ENCODE results near the gene GCGR. TPM values are rescaled to one million over a fixed set of nuclear protein-coding genes. Genes with fewer than 3 reads are reported as not detected.

Gene GCGR
- total and polyA plus RNA-seq, 10 of the 15 experiments (the other 5 are each of a cell fraction or from before 2014, with no cell fraction given), result not detected

GRCh38 chr17:81843713-81844326, 39.9 kb downstream of the GCGR start:
- Histone ChIP-seq H3K27ac (ENCODE audit: control insufficient read depth, insufficient read depth) (no peak overlapping the region), H2AFZ (ENCODE audit: control insufficient read depth, low read depth, low read length) (no peak overlapping the region), H3K27me3 (replicated peaks in 1 of 2; ENCODE audit: control insufficient read depth in 2 of 2, insufficient read depth in 2 of 2, low read length in 1 of 2) (no peaks in the 10 kb centered on the region), H3K9me3 (replicated peaks; ENCODE audit: control insufficient read depth, insufficient read depth, low read length) (no peaks in the 10 kb centered on the region), H3K4me2 (ENCODE audit: control insufficient read depth, insufficient read depth) (no peak overlapping the region), H3K4me1 (ENCODE audit: control insufficient read depth, insufficient read depth, low read length) (no peaks in the 10 kb centered on the region), H3K36me3 (ENCODE audit: control insufficient read depth in 2 of 2, insufficient read depth in 2 of 2, low read length in 1 of 2) (peaks cover 33 to 40% of the 10 kb centered on the region in 2 experiments), H3K9ac (ENCODE audit: control insufficient read depth, insufficient read depth, low read length) (no peak overlapping the region), H3K4me3 (no peak overlapping the region), H4K20me1 (ENCODE audit: control insufficient read depth, insufficient read depth) (no peaks in the 10 kb centered on the region), H3K79me2 (ENCODE audit: control insufficient read depth, insufficient read depth, low read length) (no peaks in the 10 kb centered on the region)
- ATAC-seq, result no peak
- SMC1A ChIA-PET (ENCODE audit: uncharacterized antibody, unreplicated experiment), result no interaction called here
- intact Hi-C loops (cut with micrococcal nuclease; ENCODE audit: unreplicated experiment), result no loop called here
- DNase-seq (ENCODE audit: low read depth, low spot score), result no peak
- CTCF ChIA-PET, result no interaction called here
- no TSS peak for BruUV-seq (replicated peaks)
- WGBS (ENCODE audit: insufficient coverage, insufficient replicate concordance, low lambda C conversion rate, missing lambda C conversion rate), result 94% methylated on average over 30 of the region's 30 CpGs
- no peak for FAIRE-seq
- POLR2A ChIA-PET, result no interaction called here
- in situ Hi-C loops (cut with MboI), result no loop called here
- 0 out of 2 replicates have a peak, but pooled peaks have one; percentile 14 for TF ChIP-seq POLR2AphosphoS2 (IDR thresholded peaks at IDR 0.05; ENCODE audit: low read depth, low read length)
- no peak for TF ChIP-seq TARDBP (IDR thresholded peaks at IDR 0.05; ENCODE audit: borderline replicate concordance)
- no peak for TF ChIP-seq MEF2B (IDR thresholded peaks at IDR 0.05; ENCODE audit: partially characterized antibody, poor library complexity, severe bottlenecking)
- RAD21 ChIA-PET (ENCODE audit: unreplicated experiment), result no interaction called here

DNA sequence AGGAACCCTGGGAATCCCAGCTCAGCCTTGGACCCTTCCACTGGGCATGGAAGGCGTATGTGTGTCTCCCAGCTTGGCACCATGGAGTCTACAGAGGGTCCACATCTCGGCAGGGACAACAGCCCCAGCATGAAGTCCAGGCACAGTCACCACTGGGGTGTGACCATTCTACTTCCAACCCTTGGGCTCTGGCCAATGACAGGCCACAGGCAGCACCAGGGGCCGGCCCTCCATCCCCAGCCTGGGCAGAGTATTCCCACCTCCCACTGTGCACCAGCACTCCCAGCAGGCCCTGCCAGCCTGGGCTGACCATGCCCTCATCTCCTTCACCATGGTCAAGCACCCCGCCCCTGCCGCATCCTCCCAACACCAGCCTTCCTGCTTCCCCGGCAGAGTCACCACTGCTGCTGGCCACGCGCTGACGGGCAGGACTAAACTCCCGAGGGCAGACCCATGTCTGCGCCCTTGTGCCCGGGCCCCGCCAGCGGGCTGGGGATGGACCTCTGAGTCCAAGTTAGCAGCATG, 40.4 kb downstream of the GCGR start:
- Histone ChIP-seq H3K4me3 (no peak overlapping the region), H3K9me3 (replicated peaks; ENCODE audit: control insufficient read depth, insufficient read depth, low read length) (no peaks in the 10 kb centered on the region), H3K4me1 (ENCODE audit: control insufficient read depth, insufficient read depth, low read length) (no peaks in the 10 kb centered on the region), H3K4me2 (ENCODE audit: control insufficient read depth, insufficient read depth) (no peak overlapping the region), H2AFZ (ENCODE audit: control insufficient read depth, low read depth, low read length) (no peak overlapping the region), H3K27me3 (replicated peaks in 1 of 2; ENCODE audit: control insufficient read depth in 2 of 2, insufficient read depth in 2 of 2, low read length in 1 of 2) (no peaks in the 10 kb centered on the region), H3K27ac (ENCODE audit: control insufficient read depth, insufficient read depth) (no peak overlapping the region), H4K20me1 (ENCODE audit: control insufficient read depth, insufficient read depth) (no peaks in the 10 kb centered on the region), H3K9ac (ENCODE audit: control insufficient read depth, insufficient read depth, low read length) (no peak overlapping the region), H3K79me2 (ENCODE audit: control insufficient read depth, insufficient read depth, low read length) (no peaks in the 10 kb centered on the region), H3K36me3 (ENCODE audit: control insufficient read depth in 2 of 2, insufficient read depth in 2 of 2, low read length in 1 of 2) (peaks cover 33 to 40% of the 10 kb centered on the region in 2 experiments)
- no peak for FAIRE-seq
- BruUV-seq (replicated peaks), result no TSS peak
- SMC1A ChIA-PET (ENCODE audit: uncharacterized antibody, unreplicated experiment), result no interaction called here
- 92% methylated on average over 14 of the region's 14 CpGs for WGBS (ENCODE audit: insufficient coverage, insufficient replicate concordance, low lambda C conversion rate, missing lambda C conversion rate)
- CTCF ChIA-PET, result no interaction called here
- TF ChIP-seq POLR2A (IDR thresholded peaks at IDR 0.05; ENCODE audit: low read depth, low read length), result peak; percentile 67
- TF ChIP-seq TCF12 (IDR thresholded peaks at IDR 0.05; ENCODE audit: low read depth, low read length), result no peak
- TF ChIP-seq, protein P1, sequence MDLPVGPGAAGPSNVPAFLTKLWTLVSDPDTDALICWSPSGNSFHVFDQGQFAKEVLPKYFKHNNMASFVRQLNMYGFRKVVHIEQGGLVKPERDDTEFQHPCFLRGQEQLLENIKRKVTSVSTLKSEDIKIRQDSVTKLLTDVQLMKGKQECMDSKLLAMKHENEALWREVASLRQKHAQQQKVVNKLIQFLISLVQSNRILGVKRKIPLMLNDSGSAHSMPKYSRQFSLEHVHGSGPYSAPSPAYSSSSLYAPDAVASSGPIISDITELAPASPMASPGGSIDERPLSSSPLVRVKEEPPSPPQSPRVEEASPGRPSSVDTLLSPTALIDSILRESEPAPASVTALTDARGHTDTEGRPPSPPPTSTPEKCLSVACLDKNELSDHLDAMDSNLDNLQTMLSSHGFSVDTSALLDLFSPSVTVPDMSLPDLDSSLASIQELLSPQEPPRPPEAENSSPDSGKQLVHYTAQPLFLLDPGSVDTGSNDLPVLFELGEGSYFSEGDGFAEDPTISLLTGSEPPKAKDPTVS (IDR thresholded peaks at IDR 0.05; ENCODE audit: low read depth, low read length), result no peak
- TF ChIP-seq HDAC2 (IDR thresholded peaks at IDR 0.05), result no peak
- no peak for TF ChIP-seq SREBF2 (IDR thresholded peaks at IDR 0.05; ENCODE audit: low read length)
- TF ChIP-seq USF1 (IDR thresholded peaks at IDR 0.05; ENCODE audit: borderline replicate concordance, extremely low read length, insufficient read depth, low read depth, low read length), result no peak
- intact Hi-C loops (cut with micrococcal nuclease; ENCODE audit: unreplicated experiment) (no loop called here), in situ Hi-C loops (cut with MboI) (no loop called here)
- DNase-seq (ENCODE audit: low read depth, low spot score), result no peak
- POLR2A ChIA-PET, result no interaction called here
- ATAC-seq, result no peak
- RAD21 ChIA-PET (ENCODE audit: unreplicated experiment), result no interaction called here
